H1 (cell line): ENCODE results near the gene TAX1BP3.

Source experiments
- ASH2L ChIP-seq: fragments of 200-600, 300-600 bp; sonication (generic); IDR thresholded peaks from one replicate; pipeline ENCODE4 v1.7.1; 2017; ENCODE audit warnings: low read length
- ATF2 ChIP-seq: IDR thresholded peaks from 2 replicates; pipeline ENCODE4 v1.6.1; 2012; ENCODE audit warnings: low read length, inconsistent platforms
- ATF3 ChIP-seq: IDR thresholded peaks from 2 replicates; pipeline ENCODE4 v1.6.1; 2011; ENCODE audit warnings: low read depth, mild to moderate bottlenecking, low read length; ENCODE audit not compliant: insufficient read depth
- CHD7 ChIP-seq: fragments of 300-600 bp; sonication (generic); IDR thresholded peaks from 2 replicates; pipeline ENCODE4 v1.7.1; 2012; ENCODE audit warnings: low read length, moderate library complexity, mild to moderate bottlenecking, inconsistent platforms; ENCODE audit not compliant: insufficient replicate concordance
- CREB1 ChIP-seq: IDR thresholded peaks from 2 replicates; pipeline ENCODE4 v1.6.1; 2012; ENCODE audit warnings: inconsistent platforms
- CTBP2 ChIP-seq: IDR thresholded peaks from 2 replicates; pipeline ENCODE4 v1.7.0; 2011; ENCODE audit warnings: borderline replicate concordance, mild to moderate bottlenecking, moderate library complexity, mixed read lengths, low read length; ENCODE audit not compliant: insufficient read depth, insufficient read length
- CTCF ChIP-seq, 3 experiments: IDR thresholded peaks; 1 replicate in 2 of 3; 2 replicates in 1 of 3; pipeline versions ENCODE4 v1.5.1 to v1.6.1; 2011; ENCODE audit warnings: low read length in 3 of 3, mild to moderate bottlenecking in 3 of 3, inconsistent platforms in 2 of 3, low read depth in 1 of 3, moderate library complexity in 1 of 3; ENCODE audit not compliant: insufficient read depth in 1 of 3; ENCODE audit errors: control extremely low read depth in 1 of 3
- EZH2 ChIP-seq: fragments of 200-600 bp; sonication (generic); IDR thresholded peaks from 2 replicates; pipeline ENCODE4 v1.7.1; 2012; ENCODE audit warnings: low read depth, mild to moderate bottlenecking, moderate library complexity, low read length, inconsistent platforms; ENCODE audit not compliant: severe bottlenecking
- FOSL1 ChIP-seq: IDR thresholded peaks from 2 replicates; pipeline ENCODE4 v1.6.1; 2011; ENCODE audit warnings: mild to moderate bottlenecking, low read depth, low read length, moderate library complexity; ENCODE audit not compliant: insufficient read depth
- GABPA ChIP-seq: IDR thresholded peaks from 2 replicates; pipeline ENCODE4 v1.6.1; 2011; ENCODE audit warnings: mild to moderate bottlenecking, low read length, moderate library complexity, borderline replicate concordance; ENCODE audit not compliant: insufficient read depth
- GTF2F1 ChIP-seq: IDR thresholded peaks from 2 replicates; pipeline ENCODE4 v1.6.1; 2012; ENCODE audit warnings: low read depth, low read length, improper control_type of control experiment, borderline replicate concordance
- NRF1 ChIP-seq: IDR thresholded peaks from 2 replicates; pipeline ENCODE4 v1.6.1; 2011; ENCODE audit warnings: mild to moderate bottlenecking, low read depth, low read length, improper control_type of control experiment
- POLR2A ChIP-seq, 2 experiments: IDR thresholded peaks; 1 replicate in 1 of 2; 2 replicates in 1 of 2; pipeline ENCODE4 v1.6.1; 2011; ENCODE audit warnings: low read depth in 2 of 2, low read length in 2 of 2, mild to moderate bottlenecking in 2 of 2; ENCODE audit errors: control extremely low read depth in 1 of 2

GRCh38 chr17:3688027-3688553, 19.7 kb upstream of the TAX1BP3 start:
- TF ChIP-seq GTF2F1 (no peak), EZH2 (no peak), CREB1 (no peak), POLR2A (IDR thresholded peaks at IDR 0.05; ENCODE audit: control extremely low read depth in 1 of 2, low read depth in 2 of 2, low read length in 2 of 2) (no peak), CTCF (IDR thresholded peaks at IDR 0.05; ENCODE audit: control extremely low read depth in 1 of 3, insufficient read depth in 1 of 3, low read depth in 1 of 3, low read length in 3 of 3) (no peak), FOSL1 (0 out of 2 replicates have a peak, but pooled peaks have one; percentile 77), ATF3 (no peak), CHD7 (no peak), GABPA (no peak), CTBP2 (no peak), ATF2 (no peak), ASH2L (no peak), NRF1 (no peak)
